ENCODE measurements around the gene FER. TPM values are rescaled to one million over a fixed set of nuclear protein-coding genes. Genes with fewer than 3 reads are reported as not detected.
"Not testable (repeated sequence)": the region's sequence is repeated elsewhere in the genome, so short reads cannot be mapped to it uniquely, and the experiment has no call there.

Gene FER
- polyA plus RNA-seq, 5 donors = 10.5 to 22.3 (median 18.9) TPM

GRCh38 chr5:108878756-108879155 is 131.1 kb downstream of the FER start:
- DNase-seq = no peak

- DNase-seq = no peak
These were observed 133.4 kb downstream of the FER start for GRCh38 chr5:108881133-108881532.

DNA sequence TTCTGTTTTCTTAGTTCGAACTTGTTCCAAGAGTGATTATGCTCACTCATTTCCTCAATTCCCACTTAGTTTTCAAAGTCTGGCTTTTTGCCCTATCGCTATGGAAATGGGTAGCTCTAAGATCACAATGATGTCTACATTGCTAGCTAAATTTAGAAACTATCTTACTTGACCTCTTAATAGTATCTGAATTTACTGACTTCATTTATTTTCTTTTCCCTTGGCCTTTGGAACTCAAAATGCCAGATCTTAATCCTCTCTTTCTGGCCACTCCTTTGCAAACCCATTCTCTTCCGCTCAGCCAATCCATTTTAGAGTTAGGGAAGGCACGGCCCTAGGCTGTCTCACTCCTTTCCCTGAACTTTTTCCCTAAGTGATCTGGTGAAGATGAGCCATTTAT is 137.0 kb downstream of the FER start:
- DNase-seq = peak; percentile 43 to 62

- DNase-seq = no peak
These were observed 150.6 kb downstream of the FER start for GRCh38 chr5:108898257-108898656.

GRCh38 chr5:108898707-108899106 is 151.0 kb downstream of the FER start:
- no peak for DNase-seq

DNA sequence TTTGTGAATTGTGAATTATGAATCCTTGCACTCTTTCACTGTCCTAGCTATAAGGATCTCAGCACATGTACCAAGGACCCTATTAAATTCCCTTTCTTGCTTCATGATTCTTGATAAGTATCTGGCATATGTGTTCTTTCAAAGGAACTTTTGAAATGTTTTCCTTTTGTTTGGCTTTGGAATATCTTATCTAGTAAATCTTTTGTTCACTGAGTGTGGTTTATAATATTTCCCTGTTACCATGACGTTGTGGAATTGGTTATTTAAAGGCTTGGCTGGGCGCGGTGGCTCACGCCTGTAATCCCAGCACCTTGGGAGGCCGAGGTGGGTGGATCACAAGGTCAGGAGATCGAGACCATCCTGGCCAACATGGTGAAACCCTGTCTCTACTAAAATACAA is 151.5 kb downstream of the FER start:
- DNase-seq = not testable (repeated sequence)

DNA sequence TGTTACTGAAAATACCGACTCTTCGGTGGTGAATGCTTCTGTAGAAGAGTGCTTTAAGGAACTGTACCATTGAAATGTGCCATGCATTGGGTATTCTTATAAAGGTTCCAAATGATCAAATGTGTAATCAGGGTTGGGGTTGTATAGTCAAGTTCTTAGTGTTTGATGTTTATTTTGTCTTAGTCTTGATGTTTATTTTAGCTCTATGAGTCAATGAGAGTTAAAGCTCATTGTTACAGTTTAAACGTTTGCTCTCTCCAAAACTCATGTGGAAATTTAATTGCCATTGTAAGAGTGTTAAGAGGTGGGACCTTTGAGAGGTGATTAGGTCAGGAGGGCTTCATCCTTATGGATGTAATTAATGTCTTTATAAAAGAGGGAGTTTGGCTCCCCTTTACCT is 153.0 kb downstream of the FER start:
- no peak for DNase-seq

GRCh38 chr5:108905805-108906204 is 158.1 kb downstream of the FER start:
- DNase-seq = no peak

- no peak for DNase-seq
These were observed 162.9 kb downstream of the FER start for GRCh38 chr5:108910627-108911026.

GRCh38 chr5:108911055-108911454 is 163.4 kb downstream of the FER start:
- no peak for DNase-seq

GRCh38 chr5:108917596-108917995 is 169.9 kb downstream of the FER start:
- no peak for DNase-seq

- DNase-seq = no peak
These were observed 172.1 kb downstream of the FER start for GRCh38 chr5:108919591-108920326.

- no peak for DNase-seq
These were observed 176.8 kb downstream of the FER start for GRCh38 chr5:108924457-108924961.

DNA sequence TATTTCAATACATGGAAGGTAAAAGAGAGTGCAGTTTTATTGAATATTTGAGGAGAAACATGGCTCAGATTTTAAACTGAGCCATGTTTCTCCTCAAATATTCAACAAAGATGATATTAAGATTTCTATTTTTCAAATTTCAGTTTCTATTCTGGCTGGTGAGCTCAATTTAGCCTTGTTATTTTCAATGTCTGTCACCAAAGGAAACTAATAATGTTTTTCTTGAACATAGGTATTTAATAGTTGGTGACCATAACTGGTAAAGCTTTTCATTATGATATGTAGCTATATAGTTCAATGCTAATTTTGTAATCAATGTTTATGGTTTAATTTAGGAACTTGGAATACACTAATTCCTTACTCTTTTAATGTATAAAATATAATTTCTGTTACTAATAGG is 177.4 kb downstream of the FER start:
- no peak for DNase-seq

GRCh38 chr5:108930107-108930506 is 182.4 kb downstream of the FER start:
- no peak for DNase-seq

GRCh38 chr5:108935611-108936010 is 187.9 kb downstream of the FER start:
- no peak for DNase-seq

DNA sequence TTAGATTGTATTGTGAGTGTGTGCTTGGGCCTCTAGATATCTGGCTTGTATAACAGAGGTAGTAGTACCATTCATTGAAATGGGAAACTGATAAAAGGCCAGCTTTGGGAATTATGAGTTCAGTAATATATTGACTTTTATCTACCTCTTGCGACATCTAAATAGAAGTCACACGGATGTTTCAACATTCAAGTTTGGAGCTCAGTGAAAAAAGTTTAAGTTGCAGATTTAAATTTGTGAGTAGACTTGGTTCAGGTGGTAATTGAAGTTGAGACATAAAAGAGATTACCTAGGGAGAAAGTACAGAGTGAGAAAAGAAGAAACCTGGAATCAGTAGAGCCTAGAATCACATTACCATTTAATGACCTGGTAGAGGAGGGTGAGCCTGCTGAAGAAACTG is 189.5 kb downstream of the FER start:
- no peak for DNase-seq

- no peak for DNase-seq
These were observed 192.8 kb downstream of the FER start for GRCh38 chr5:108940506-108940905.

- peak; percentile 54 to 62 for DNase-seq
These were observed 194.0 kb downstream of the FER start for GRCh38 chr5:108941746-108942145.

DNA sequence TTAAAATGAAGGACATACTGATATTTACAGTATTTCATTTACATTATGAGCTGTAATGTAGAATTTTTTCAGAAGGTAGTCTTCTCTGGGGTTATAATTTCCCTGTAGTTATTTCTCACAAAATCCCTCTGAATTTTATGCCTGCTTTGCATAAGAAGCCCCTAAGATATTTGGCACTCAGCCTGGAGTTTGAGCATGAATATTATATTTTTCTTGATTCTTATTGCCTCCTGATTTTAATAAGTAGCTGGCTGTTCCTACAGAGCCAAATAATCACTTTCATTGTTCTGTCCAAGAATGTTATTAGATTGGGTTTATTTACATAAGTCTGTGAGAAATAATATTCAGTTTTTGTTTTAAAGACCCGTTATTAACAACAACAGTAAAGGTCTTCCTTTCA is 195.0 kb downstream of the FER start:
- no peak for DNase-seq

GRCh38 chr5:108945094-108945493 is 197.4 kb downstream of the FER start:
- no peak for DNase-seq

- no peak for DNase-seq
These were observed 198.3 kb downstream of the FER start for GRCh38 chr5:108946008-108946407.

GRCh38 chr5:108947164-108947563 is 199.5 kb downstream of the FER start:
- DNase-seq = no peak

GRCh38 chr5:108950276-108950675 is 202.6 kb downstream of the FER start:
- no peak for DNase-seq
